Trophoblast cell (in vitro differentiated cells and primary cell): Measurements from ENCODE around the gene C19orf44.

Experiments
- DNase-seq, 2 donors: peaks; one replicate each; pipeline ENCODE4 v3.0.0-alpha.2; 2016
- H2AFZ ChIP-seq: 2 replicates; pipeline ENCODE4 v1.6.1; 2013; ENCODE audit warnings: low read length, moderate library complexity, mild to moderate bottlenecking; ENCODE audit not compliant: insufficient read depth, poor library complexity
- H2AK5ac ChIP-seq: 2 replicates; pipeline ENCODE4 v1.6.1; 2013; ENCODE audit warnings: mild to moderate bottlenecking, low read length
- H2BK120ac ChIP-seq: 2 replicates; pipeline ENCODE4 v1.6.1; 2013; ENCODE audit warnings: low read length, mild to moderate bottlenecking, moderate library complexity; ENCODE audit not compliant: insufficient read depth, poor library complexity
- H2BK12ac ChIP-seq: 2 replicates; pipeline ENCODE4 v1.6.1; 2013; ENCODE audit warnings: mild to moderate bottlenecking, low read length, moderate library complexity
- H2BK5ac ChIP-seq: 2 replicates; pipeline ENCODE4 v1.6.1; 2013; ENCODE audit warnings: low read length, low read depth, moderate library complexity, mild to moderate bottlenecking; ENCODE audit not compliant: poor library complexity
- H3K14ac ChIP-seq: 2 replicates; pipeline ENCODE4 v1.6.1; 2013; ENCODE audit warnings: mild to moderate bottlenecking, low read length
- H3K18ac ChIP-seq: 2 replicates; pipeline ENCODE4 v1.6.1; 2013; ENCODE audit warnings: mild to moderate bottlenecking, low read length
- H3K23ac ChIP-seq: 2 replicates; pipeline ENCODE4 v1.6.1; 2013; ENCODE audit warnings: low read length
- H3K27ac ChIP-seq: 2 replicates; pipeline ENCODE4 v1.5.1; 2013; ENCODE audit warnings: low read depth, mild to moderate bottlenecking, inconsistent platforms, low read length, moderate library complexity
- H3K27me3 ChIP-seq: 2 replicates; pipeline ENCODE4 v1.6.1; 2013; ENCODE audit warnings: inconsistent platforms, mild to moderate bottlenecking, low read length, moderate library complexity; ENCODE audit not compliant: insufficient read depth
- H3K36me3 ChIP-seq, 2 experiments: 1 replicate in 1 of 2; 2 replicates in 1 of 2; pipeline ENCODE4 v1.6.1; 2013; ENCODE audit warnings: low read length in 2 of 2, mild to moderate bottlenecking in 2 of 2, moderate library complexity in 1 of 2; ENCODE audit not compliant: insufficient read depth in 2 of 2, control insufficient read depth in 1 of 2
- H3K4ac ChIP-seq: 2 replicates; pipeline ENCODE4 v1.6.1; 2013; ENCODE audit warnings: low read depth, mild to moderate bottlenecking, low read length, moderate library complexity
- H3K4me1 ChIP-seq, 2 experiments: 1 replicate in 1 of 2; 2 replicates in 1 of 2; pipeline ENCODE4 v1.6.1; 2013; ENCODE audit warnings: low read length in 2 of 2, mild to moderate bottlenecking in 2 of 2, moderate library complexity in 1 of 2; ENCODE audit not compliant: insufficient read depth in 2 of 2, control insufficient read depth in 1 of 2
- H3K4me2 ChIP-seq: 2 replicates; pipeline ENCODE4 v1.6.1; 2013; ENCODE audit warnings: inconsistent platforms, mild to moderate bottlenecking, low read length, moderate library complexity
- H3K4me3 ChIP-seq: 2 replicates; pipeline ENCODE4 v1.5.1; 2013; ENCODE audit warnings: mild to moderate bottlenecking, low read depth, low read length, inconsistent platforms
- H3K79me1 ChIP-seq: one replicate; pipeline ENCODE4 v1.6.1; 2013; ENCODE audit warnings: low read length
- H3K79me2 ChIP-seq: 2 replicates; pipeline ENCODE4 v1.6.1; 2013; ENCODE audit warnings: low read length, mild to moderate bottlenecking; ENCODE audit not compliant: control insufficient read depth, insufficient read depth, poor library complexity
- H3K9ac ChIP-seq: 2 replicates; pipeline ENCODE4 v1.6.1; 2013; ENCODE audit warnings: mild to moderate bottlenecking, low read length
- H3K9me3 ChIP-seq: 2 replicates; pipeline ENCODE4 v1.6.1; 2013; ENCODE audit warnings: low read depth, mild to moderate bottlenecking, control low read depth, inconsistent platforms, low read length; ENCODE audit not compliant: insufficient read depth
- H4K12ac ChIP-seq: 2 replicates; pipeline ENCODE4 v1.6.1; 2013; ENCODE audit warnings: low read depth, mild to moderate bottlenecking, low read length, moderate library complexity
- H4K8ac ChIP-seq: 2 replicates; pipeline ENCODE4 v1.6.1; 2013; ENCODE audit warnings: low read depth, mild to moderate bottlenecking, low read length, moderate library complexity
- H4K91ac ChIP-seq: one replicate; pipeline ENCODE4 v1.6.1; 2013; ENCODE audit warnings: low read depth, mild to moderate bottlenecking, low read length, moderate library complexity
- whole genome bisulfite sequencing: extraction: QIAGEN DNeasy Blood & Tissue Kit; methylation state at CpG from one replicate; pipeline ENCODE4 v1.1.7; 2013; ENCODE audit warnings: missing lambda C conversion rate; ENCODE audit not compliant: insufficient read length, insufficient coverage; ENCODE audit errors: extremely low coverage; 5-methylcytosine and 5-hydroxymethylcytosine counted together

Gene C19orf44

DNA sequence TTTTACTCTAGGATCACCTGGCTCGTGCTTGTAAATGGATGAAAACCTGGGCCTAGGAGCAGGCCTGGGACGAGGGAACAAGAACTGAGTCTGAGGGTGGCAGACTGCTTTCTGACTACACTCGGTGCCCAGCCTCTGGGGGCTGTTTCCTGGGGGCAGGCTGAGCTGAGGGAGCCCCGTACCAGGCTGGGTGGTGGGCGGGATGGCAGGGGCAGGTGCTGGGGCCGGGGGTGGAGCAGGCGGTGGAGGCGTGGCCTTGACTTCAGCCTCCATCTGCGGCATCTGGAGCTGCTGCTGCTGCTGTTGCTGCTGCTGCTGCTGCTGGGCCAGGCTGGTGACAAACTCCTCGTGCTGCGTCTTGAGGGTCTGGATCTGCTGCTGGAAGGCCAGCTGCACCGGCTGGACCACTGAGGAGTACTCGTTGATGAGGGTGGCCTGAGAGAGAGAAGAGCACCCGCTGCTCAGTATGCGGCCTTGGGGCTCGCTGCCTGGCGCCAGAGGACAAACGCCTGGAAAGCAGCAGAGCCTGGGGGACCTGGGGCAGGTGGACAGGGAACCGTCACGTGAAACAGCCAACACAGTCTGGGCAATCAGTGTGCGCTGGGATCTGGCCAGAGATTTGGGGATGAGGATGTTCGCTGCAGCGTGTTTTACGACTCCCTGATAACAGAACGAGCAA is 33.4 kb downstream of the C19orf44 start:
- no peak overlapping the region for H3K4me2 ChIP-seq
- H2BK5ac ChIP-seq = no peak overlapping the region
- H2AK5ac ChIP-seq = no peak overlapping the region
- no CpG with 5 or more reads among the region's 25 CpGs for WGBS
- no peak overlapping the region for H3K18ac ChIP-seq
- H2BK12ac ChIP-seq = no peak overlapping the region
- H3K14ac ChIP-seq = no peak overlapping the region
- H4K8ac ChIP-seq = no peak overlapping the region
- H3K9me3 ChIP-seq = peaks cover 3% of the 10 kb centered on the region
- no peaks in the 10 kb centered on the region for H3K27me3 ChIP-seq
- DNase-seq = no peak
- peaks cover 12 to 15% of the 10 kb centered on the region in 2 experiments for H3K4me1 ChIP-seq
- no peaks in the 10 kb centered on the region for H3K79me2 ChIP-seq
- no peak overlapping the region for H4K12ac ChIP-seq
- H3K23ac ChIP-seq = no peak overlapping the region
- H3K4me3 ChIP-seq = no peak overlapping the region
- peaks cover 83 to 89% of the 10 kb centered on the region in 2 experiments for H3K36me3 ChIP-seq
- no peak overlapping the region for H2AFZ ChIP-seq
- H3K4ac ChIP-seq = no peak overlapping the region
- peaks cover 3% of the 10 kb centered on the region for H3K79me1 ChIP-seq
- H4K91ac ChIP-seq = no peak overlapping the region
- H3K9ac ChIP-seq = no peak overlapping the region
- H2BK120ac ChIP-seq = no peak overlapping the region
- no peak overlapping the region for H3K27ac ChIP-seq

DNA sequence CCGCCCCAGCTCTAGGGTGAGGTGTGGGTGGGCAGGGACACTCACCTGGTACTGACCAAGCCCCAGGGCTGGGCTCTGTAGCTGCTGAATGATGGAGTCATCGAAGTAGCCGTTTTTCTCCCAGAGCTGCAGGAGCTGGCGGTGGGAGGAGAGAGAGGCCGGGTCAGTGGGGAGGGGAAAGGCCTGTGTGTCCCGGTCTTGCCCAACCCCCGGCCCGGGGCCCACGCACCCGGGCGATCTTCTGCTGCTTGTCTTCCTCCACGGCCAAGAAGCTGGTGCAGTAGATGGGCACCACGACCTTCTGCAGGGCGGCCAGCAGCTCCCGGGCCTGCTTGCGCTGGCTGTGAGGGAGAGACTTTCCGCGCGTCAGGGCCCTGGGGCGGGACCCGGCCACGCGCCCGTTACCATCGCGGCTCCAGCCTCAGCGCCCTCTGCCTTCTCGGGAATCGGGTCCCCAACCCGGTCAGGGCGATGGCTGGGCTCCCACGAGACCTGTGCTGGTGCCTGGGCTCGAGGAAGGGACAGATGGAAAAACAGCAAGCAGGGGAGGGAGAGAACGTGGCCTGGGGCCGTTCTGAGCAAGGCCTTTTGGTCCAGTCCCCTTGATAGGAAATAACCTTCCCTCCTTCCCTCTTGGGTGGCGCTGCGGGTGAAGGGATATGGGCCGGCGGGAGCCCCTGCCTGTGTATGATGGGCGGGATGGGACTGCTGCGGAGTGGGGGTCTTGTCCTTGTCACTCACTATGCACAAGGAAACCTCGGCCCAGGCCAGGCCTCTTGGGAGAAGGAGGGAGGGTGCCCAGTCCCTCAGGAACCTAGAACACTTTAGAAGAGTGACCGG is 34.6 kb downstream of the C19orf44 start:
- H3K9me3 ChIP-seq = peaks cover 3% of the 10 kb centered on the region
- no peak overlapping the region for H4K8ac ChIP-seq
- H2BK120ac ChIP-seq = no peak overlapping the region
- H2AFZ ChIP-seq = no peak overlapping the region
- H4K91ac ChIP-seq = no peak overlapping the region
- H3K4ac ChIP-seq = no peak overlapping the region
- H3K4me3 ChIP-seq = no peak overlapping the region
- no peaks in the 10 kb centered on the region for H3K79me2 ChIP-seq
- no peak for DNase-seq
- H4K12ac ChIP-seq = no peak overlapping the region
- no peak overlapping the region for H3K4me2 ChIP-seq
- H3K36me3 ChIP-seq = peaks cover 83 to 88% of the 10 kb centered on the region in 2 experiments
- H2AK5ac ChIP-seq = no peak overlapping the region
- no peak overlapping the region for H2BK12ac ChIP-seq
- peaks cover 3% of the 10 kb centered on the region for H3K79me1 ChIP-seq
- no peak overlapping the region for H3K14ac ChIP-seq
- peaks cover 12 to 15% of the 10 kb centered on the region in 2 experiments for H3K4me1 ChIP-seq
- no peaks in the 10 kb centered on the region for H3K27me3 ChIP-seq
- H3K27ac ChIP-seq = no peak overlapping the region
- H3K18ac ChIP-seq = no peak overlapping the region
- no peak overlapping the region for H3K23ac ChIP-seq
- no CpG with 5 or more reads among the region's 43 CpGs for WGBS
- no peak overlapping the region for H3K9ac ChIP-seq
- H2BK5ac ChIP-seq = no peak overlapping the region

DNA sequence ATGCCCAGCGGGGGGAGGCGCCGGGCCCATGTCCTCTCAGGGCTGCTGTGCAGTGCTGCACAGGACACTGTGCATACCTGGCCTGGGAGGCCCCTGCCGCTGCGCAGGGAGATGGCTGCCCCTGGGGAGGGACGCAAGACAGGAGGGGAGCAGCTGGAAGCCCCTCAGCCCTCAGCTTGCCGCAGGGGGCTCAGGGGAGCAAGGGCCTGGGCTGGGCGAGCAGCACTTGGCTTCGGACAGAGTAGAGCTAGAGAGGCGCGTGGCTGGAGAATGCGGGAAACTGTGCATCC is 35.1 kb downstream of the C19orf44 start:
- Histone ChIP-seq H3K79me1 (peaks cover 3% of the 10 kb centered on the region), H3K4me2 (no peak overlapping the region), H3K9me3 (peaks cover 3% of the 10 kb centered on the region), H2BK12ac (no peak overlapping the region), H3K27me3 (no peaks in the 10 kb centered on the region), H3K79me2 (peaks cover 1% of the 10 kb centered on the region), H3K4me3 (no peak overlapping the region), H2AK5ac (no peak overlapping the region), H4K12ac (no peak overlapping the region), H3K27ac (no peak overlapping the region), H2BK5ac (no peak overlapping the region), H3K4ac (no peak overlapping the region), H3K4me1 (peaks cover 12 to 15% of the 10 kb centered on the region in 2 experiments), H4K8ac (no peak overlapping the region), H3K36me3 (peaks cover 83 to 88% of the 10 kb centered on the region in 2 experiments), H4K91ac (no peak overlapping the region), H2AFZ (no peak overlapping the region), H3K18ac (no peak overlapping the region), H3K9ac (no peak overlapping the region), H3K14ac (no peak overlapping the region), H3K23ac (no peak overlapping the region), H2BK120ac (no peak overlapping the region)
- no CpG with 5 or more reads among the region's 12 CpGs for WGBS
- no peak for DNase-seq

DNA sequence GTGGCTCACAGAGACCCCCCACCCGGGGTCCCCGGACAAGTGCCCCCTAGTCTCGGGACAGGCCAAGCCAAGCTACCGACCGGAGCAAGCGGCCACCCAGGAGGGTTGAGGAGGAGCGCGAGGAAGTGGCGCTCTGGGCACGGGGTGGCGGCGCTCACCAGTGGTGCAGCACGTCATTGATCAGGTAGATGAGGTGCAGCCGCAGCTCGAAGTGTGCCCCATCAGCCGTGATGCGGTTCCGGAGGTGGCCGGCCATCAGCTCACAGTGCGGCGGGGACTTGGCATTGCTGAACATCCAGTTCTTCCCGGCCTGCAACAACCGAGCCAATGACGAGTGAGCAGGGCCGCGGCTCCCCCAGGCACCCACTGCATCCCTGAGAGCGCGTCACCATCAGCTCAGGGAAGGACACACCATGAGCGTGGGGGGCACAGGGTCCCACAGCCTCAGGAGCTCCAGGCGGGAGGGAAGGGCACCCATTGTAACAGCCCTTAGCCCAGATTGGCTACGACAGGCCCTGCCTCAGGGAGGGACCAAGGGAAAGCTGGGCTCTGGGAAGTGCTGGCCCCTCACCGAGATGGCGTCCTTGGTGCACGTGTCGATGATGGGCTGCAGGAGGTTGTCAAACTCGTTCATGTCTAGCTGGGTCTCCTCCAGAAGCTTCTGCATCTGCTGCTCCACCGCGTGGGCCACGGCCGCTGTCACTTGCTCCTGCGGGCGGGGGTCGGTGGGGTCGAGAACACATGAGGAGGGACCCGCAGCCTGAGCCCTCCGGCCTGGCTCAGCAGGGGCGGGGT is 36.4 kb downstream of the C19orf44 start:
- Histone ChIP-seq H3K36me3 (peaks cover 81 to 86% of the 10 kb centered on the region in 2 experiments), H2AFZ (no peak overlapping the region), H3K4me3 (no peak overlapping the region), H3K4ac (no peak overlapping the region), H3K79me2 (peaks cover 2% of the 10 kb centered on the region), H3K27me3 (no peaks in the 10 kb centered on the region), H3K27ac (no peak overlapping the region), H2BK120ac (no peak overlapping the region), H3K9me3 (peaks cover 1% of the 10 kb centered on the region), H2AK5ac (no peak overlapping the region), H2BK12ac (no peak overlapping the region), H3K18ac (no peak overlapping the region), H4K91ac (no peak overlapping the region), H3K4me1 (peaks cover 5 to 7% of the 10 kb centered on the region in 2 experiments), H2BK5ac (no peak overlapping the region), H3K9ac (no peak overlapping the region), H4K12ac (no peak overlapping the region), H3K4me2 (no peak overlapping the region), H3K23ac (no peak overlapping the region), H4K8ac (no peak overlapping the region), H3K79me1 (no peaks in the 10 kb centered on the region), H3K14ac (no peak overlapping the region)
- no CpG with 5 or more reads among the region's 47 CpGs for WGBS
- DNase-seq = no peak
